A673 (cell line): ENCODE data around the gene ZNF358. TPM values are rescaled to one million over a fixed set of nuclear protein-coding genes. Genes with fewer than 3 reads are reported as not detected.

Experiments
- BruUV-seq: library from RNA; stranded (reverse); fragments of 400-500 nt; replicated peaks from 2 replicates; lab custom pipeline; 2021; lab: Mats Ljungman, UMichigan
- CTCF ChIA-PET: fragments of 300-600 bp; sonication (Branson Sonifier 250); formaldehyde crosslinking; loops from one replicate; lab custom pipeline; 2022; ENCODE audit warnings: antibody characterized with exemption; lab: Charles Lee
- POLR2A ChIA-PET: fragments of 300-600 bp; sonication (Branson Sonifier 250); formaldehyde crosslinking; loops from one replicate; lab custom pipeline; 2022; ENCODE audit warnings: antibody characterized with exemption; ENCODE audit not compliant: low non-redundant PET; lab: Charles Lee
- DNase-seq: peaks from one replicate; pipeline ENCODE4 v3.0.0-alpha.2; 2015; ENCODE audit warnings: low spot score
- H3K27ac ChIP-seq: fragments of 200-600 bp; sonication (generic); 2 replicates; pipeline ENCODE4 v1.5.1; 2016; ENCODE audit warnings: mixed run types, low read depth, mild to moderate bottlenecking, mixed read lengths, antibody characterized with exemption, low read length; ENCODE audit not compliant: poor library complexity, severe bottlenecking
- H3K27me3 ChIP-seq: fragments of 200-600 bp; sonication (generic); replicated peaks from 2 replicates; pipeline ENCODE4 v1.6.1; 2017; ENCODE audit warnings: mixed run types, low read depth, mild to moderate bottlenecking, mixed read lengths, antibody characterized with exemption, low read length; ENCODE audit not compliant: insufficient read depth, poor library complexity
- H3K36me3 ChIP-seq: fragments of 200-600 bp; sonication (generic); 2 replicates; pipeline ENCODE4 v1.6.1; 2016; ENCODE audit warnings: mixed run types, mild to moderate bottlenecking, mixed read lengths, antibody characterized with exemption, low read length; ENCODE audit not compliant: insufficient read depth, poor library complexity, severe bottlenecking
- H3K4me1 ChIP-seq: fragments of 200-600 bp; sonication (generic); 2 replicates; pipeline ENCODE4 v1.6.1; 2017; ENCODE audit warnings: mixed run types, mild to moderate bottlenecking, mixed read lengths, antibody characterized with exemption, low read length; ENCODE audit not compliant: insufficient read depth, poor library complexity, severe bottlenecking
- H3K4me3 ChIP-seq: fragments of 200-600 bp; sonication (generic); 2 replicates; pipeline ENCODE4 v1.5.1; 2016; ENCODE audit warnings: low read depth, mixed run types, mild to moderate bottlenecking, mixed read lengths, low read length; ENCODE audit not compliant: poor library complexity, severe bottlenecking
- H3K9me3 ChIP-seq: fragments of 200-600 bp; sonication (generic); 2 replicates; pipeline ENCODE4 v1.6.1; 2016; ENCODE audit warnings: mixed run types, low read depth, mild to moderate bottlenecking, mixed read lengths, antibody characterized with exemption, low read length; ENCODE audit not compliant: poor library complexity, severe bottlenecking
- CTCF ChIP-seq: fragments of 300-800, 200-600 bp; sonication (generic); conservative IDR thresholded peaks from 2 replicates; pipeline ENCODE4 v1.5.1; 2017; ENCODE audit warnings: low read depth, mild to moderate bottlenecking, antibody characterized with exemption, low read length, moderate library complexity, mixed read lengths
- EZH2 ChIP-seq: fragments of 200-600 bp; sonication (generic); IDR thresholded peaks from 2 replicates; pipeline ENCODE4 v1.6.1; 2017; ENCODE audit warnings: borderline replicate concordance, low read depth, mild to moderate bottlenecking, mixed read lengths, antibody characterized with exemption, low read length; ENCODE audit not compliant: poor library complexity, severe bottlenecking
- intact Hi-C: fragments of 100-400 bp; cut with micrococcal nuclease; formaldehyde crosslinking; loops from one replicate; pipeline ENCODE4 v1.10.0; 2022; ENCODE audit not compliant: unreplicated experiment
- total RNA-seq: library from RNA; stranded (reverse); gene quantifications from 2 replicates; pipeline ENCODE4 v1.2.3, GENCODE V29; 2021

Gene ZNF358
- total RNA-seq, 1 experiment from 2014 or later: 44.1 TPM

- no peak for TF ChIP-seq CTCF
- no peak for TF ChIP-seq EZH2
- H3K36me3 ChIP-seq: no peaks in the 10 kb centered on the region
- CTCF ChIA-PET: no interaction called here
- no peaks in the 10 kb centered on the region for H3K9me3 ChIP-seq
- H3K27ac ChIP-seq: no peak overlapping the region
- no peaks in the 10 kb centered on the region for H3K27me3 ChIP-seq
- intact Hi-C loops: no loop called here
- no peak for DNase-seq
- peaks cover 15% of the 10 kb centered on the region for H3K4me1 ChIP-seq
- POLR2A ChIA-PET: no interaction called here
- BruUV-seq: no TSS peak
- H3K4me3 ChIP-seq: no peak overlapping the region
Measured at GRCh38 chr19:7519361-7520130, 3.6 kb downstream of the ZNF358 start.

- H3K9me3 ChIP-seq: no peaks in the 10 kb centered on the region
- H3K36me3 ChIP-seq: no peaks in the 10 kb centered on the region
- intact Hi-C loops: no loop called here
- ChIA-PET CTCF (no interaction called here), POLR2A (no interaction called here)
- no peak overlapping the region for H3K27ac ChIP-seq
- no peaks in the 10 kb centered on the region for H3K27me3 ChIP-seq
- no peak overlapping the region for H3K4me3 ChIP-seq
- BruUV-seq: no TSS peak
- DNase-seq: no peak
- peaks cover 15% of the 10 kb centered on the region for H3K4me1 ChIP-seq
- TF ChIP-seq CTCF (no peak), EZH2 (no peak)
Measured at GRCh38 chr19:7520131-7521051, 4.5 kb downstream of the ZNF358 start.

- Histone ChIP-seq H3K9me3 (no peaks in the 10 kb centered on the region), H3K27ac (peak overlapping the region; percentile 61), H3K36me3 (no peaks in the 10 kb centered on the region), H3K4me1 (peaks cover 15% of the 10 kb centered on the region), H3K27me3 (no peaks in the 10 kb centered on the region), H3K4me3 (peak overlapping the region; percentile 66)
- ChIA-PET CTCF (no interaction called here), POLR2A (interaction anchor here (0.7 kb wide), 1 partner anchor 9 kb away, joined by 14 read pairs; no protein-coding TSS in a partner anchor)
- TF ChIP-seq CTCF (no peak), EZH2 (no peak)
- DNase-seq: no peak
- BruUV-seq: no TSS peak
- intact Hi-C loops: no loop called here
Measured at GRCh38 chr19:7521551-7522071, 5.7 kb downstream of the ZNF358 start.
